HG03045 (cell line): ENCODE results near the gene DEXI.

Experiments used
- ATAC-seq: cut with Tn5 transposase; IDR thresholded peaks from one replicate; pipeline ENCODE4 v1.9.1; 2021; ENCODE audit warnings: mild to moderate bottlenecking, moderate library complexity; ENCODE audit not compliant: unreplicated experiment

The DEXI gene

GRCh38 chr16:10942352-10943063 is at the start of gene DEXI:
Gene DEXI (minus strand): TSS chr16:10942468. CDS start chr16:10942005, 463 bp downstream.
- peak; percentile 68 for ATAC-seq

- no peak for ATAC-seq
These were observed 48.1 kb upstream of the DEXI start for GRCh38 chr16:10990378-10990777.

GRCh38 chr16:10989559-10989958 is 47.3 kb upstream of the DEXI start:
- ATAC-seq = no peak

GRCh38 chr16:10988879-10989278 is 46.6 kb upstream of the DEXI start:
- no peak for ATAC-seq

- peak; percentile 43 for ATAC-seq
These were observed 46.0 kb upstream of the DEXI start for GRCh38 chr16:10988164-10988803.

GRCh38 chr16:10987361-10988163 is 45.3 kb upstream of the DEXI start:
- no peak for ATAC-seq

GRCh38 chr16:10984509-10984908 is 42.2 kb upstream of the DEXI start:
- no peak for ATAC-seq

- ATAC-seq = no peak
These were observed 40.9 kb upstream of the DEXI start for GRCh38 chr16:10983159-10983558.

- ATAC-seq = no peak
These were observed 40.3 kb upstream of the DEXI start for GRCh38 chr16:10982465-10983150.

GRCh38 chr16:10981697-10982216 is 39.5 kb upstream of the DEXI start:
- ATAC-seq = peak; percentile 74

- no peak for ATAC-seq
These were observed 38.5 kb upstream of the DEXI start for GRCh38 chr16:10980813-10981212.

GRCh38 chr16:10979717-10980601 is 37.7 kb upstream of the DEXI start:
- no peak for ATAC-seq

- ATAC-seq = no peak
These were observed 36.7 kb upstream of the DEXI start for GRCh38 chr16:10978871-10979446.

- no peak for ATAC-seq
These were observed 35.9 kb upstream of the DEXI start for GRCh38 chr16:10978124-10978523.

GRCh38 chr16:10976634-10977033 is 34.4 kb upstream of the DEXI start:
- ATAC-seq = no peak

GRCh38 chr16:10972819-10973464 is 30.7 kb upstream of the DEXI start:
- no peak for ATAC-seq

- no peak for ATAC-seq
These were observed 30.0 kb upstream of the DEXI start for GRCh38 chr16:10972108-10972818.

- ATAC-seq = no peak
These were observed 29.3 kb upstream of the DEXI start for GRCh38 chr16:10971560-10971961.
